Measurements from ENCODE around the gene ZNF839.

ZNF839 gene

DNA sequence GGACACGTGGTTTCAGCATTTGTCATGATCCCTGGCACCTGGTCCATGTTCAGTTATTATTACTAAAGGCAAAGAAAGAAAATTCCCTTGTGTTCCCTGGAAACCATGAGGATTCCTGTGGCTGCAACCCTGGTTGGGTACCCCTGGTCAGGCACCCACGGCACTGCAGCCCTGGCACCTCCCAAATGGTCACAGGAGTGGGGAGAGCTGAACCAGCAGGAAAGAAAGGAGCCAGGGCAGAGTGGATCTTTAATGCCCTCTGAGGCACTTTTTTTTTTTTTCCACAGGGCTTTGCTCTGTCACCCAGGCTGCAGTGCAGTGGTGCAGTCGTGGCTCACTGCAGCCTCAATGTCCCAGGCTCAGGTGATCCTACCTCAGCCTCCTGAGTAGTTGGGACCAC is 25.7 kb downstream of the ZNF839 start:
- TF ChIP-seq SIN3A (IDR thresholded peaks at IDR 0.05; ENCODE audit: borderline replicate concordance, insufficient read depth, low read length) (no peak), REST (IDR thresholded peaks at IDR 0.05; ENCODE audit: insufficient read depth in 1 of 2, low read depth in 2 of 2, low read length in 2 of 2) (no peak), POLR2AphosphoS5 (IDR thresholded peaks at IDR 0.05; ENCODE audit: low read depth, low read length) (no peak)

GRCh38 chr14:102346645-102347044 is 27.1 kb downstream of the ZNF839 start:
- TF ChIP-seq REST (IDR thresholded peaks at IDR 0.05; ENCODE audit: insufficient read depth in 1 of 2, low read depth in 2 of 2, low read length in 2 of 2) (no peak), SIN3A (IDR thresholded peaks at IDR 0.05; ENCODE audit: borderline replicate concordance, insufficient read depth, low read length) (no peak), FOXP2 (optimal IDR thresholded peaks at IDR 0.05; ENCODE audit: borderline replicate concordance, extremely low read depth, extremely low read length, insufficient read depth) (no peak)

GRCh38 chr14:102348376-102348775 is 28.8 kb downstream of the ZNF839 start:
- TF ChIP-seq REST (IDR thresholded peaks at IDR 0.05; ENCODE audit: insufficient read depth in 1 of 2, low read depth in 2 of 2, low read length in 2 of 2): no peak
- TF ChIP-seq POLR2AphosphoS5 (IDR thresholded peaks at IDR 0.05; ENCODE audit: low read depth, low read length): no peak
- TF ChIP-seq SIN3A (IDR thresholded peaks at IDR 0.05; ENCODE audit: borderline replicate concordance, insufficient read depth, low read length): no peak
- TF ChIP-seq FOXP2 (optimal IDR thresholded peaks at IDR 0.05; ENCODE audit: borderline replicate concordance, extremely low read depth, extremely low read length, insufficient read depth): no peak
- no peak for TF ChIP-seq TAF1 (IDR thresholded peaks at IDR 0.05; ENCODE audit: borderline replicate concordance, insufficient read depth, low read length)

DNA sequence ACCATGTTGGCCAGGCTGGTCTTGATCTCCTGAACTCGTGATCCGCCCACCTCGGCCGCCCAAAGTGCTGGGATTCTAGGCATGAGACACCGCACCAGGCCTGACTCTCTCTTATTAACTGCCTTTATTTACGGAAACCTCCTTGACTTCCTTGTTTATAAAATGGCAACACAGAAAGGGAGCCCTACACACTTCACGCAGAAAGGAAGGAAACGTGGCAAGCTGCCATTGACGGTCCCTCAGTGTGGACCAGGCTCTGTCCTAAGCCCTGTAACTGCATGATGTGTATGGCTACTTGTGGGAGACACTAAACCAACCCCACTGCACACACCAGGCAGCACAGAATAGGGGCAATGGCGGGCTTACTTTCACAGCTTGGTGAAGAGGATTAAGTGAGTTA is 31.5 kb downstream of the ZNF839 start:
- TF ChIP-seq TAF1 (IDR thresholded peaks at IDR 0.05; ENCODE audit: borderline replicate concordance, insufficient read depth, low read length) (no peak), REST (IDR thresholded peaks at IDR 0.05; ENCODE audit: insufficient read depth in 1 of 2, low read depth in 2 of 2, low read length in 2 of 2) (no peak), SIN3A (IDR thresholded peaks at IDR 0.05; ENCODE audit: borderline replicate concordance, insufficient read depth, low read length) (no peak), POLR2AphosphoS5 (IDR thresholded peaks at IDR 0.05; ENCODE audit: low read depth, low read length) (no peak), FOXP2 (optimal IDR thresholded peaks at IDR 0.05; ENCODE audit: borderline replicate concordance, extremely low read depth, extremely low read length, insufficient read depth) (no peak)

- no peak for TF ChIP-seq REST (IDR thresholded peaks at IDR 0.05; ENCODE audit: insufficient read depth in 1 of 2, low read depth in 2 of 2, low read length in 2 of 2)
- no peak for TF ChIP-seq TAF1 (IDR thresholded peaks at IDR 0.05; ENCODE audit: borderline replicate concordance, insufficient read depth, low read length)
- TF ChIP-seq FOXP2 (optimal IDR thresholded peaks at IDR 0.05; ENCODE audit: borderline replicate concordance, extremely low read depth, extremely low read length, insufficient read depth): no peak
- no peak for TF ChIP-seq POLR2AphosphoS5 (IDR thresholded peaks at IDR 0.05; ENCODE audit: low read depth, low read length)
- no peak for TF ChIP-seq SIN3A (IDR thresholded peaks at IDR 0.05; ENCODE audit: borderline replicate concordance, insufficient read depth, low read length)
These were observed 32.7 kb downstream of the ZNF839 start for GRCh38 chr14:102352213-102352612.

Measured in PFSK-1 (cell line).